Lung (tissue), 12 donors: ENCODE results near the gene PHF2. TPM values are rescaled to one million over a fixed set of nuclear protein-coding genes. Genes with fewer than 3 reads are reported as not detected.

Experiments
- ATAC-seq: fragments of 200-7000 bp; cut with Tn5 transposase; one replicate; pipeline ENCODE4 v1.9.1; 2020; ENCODE audit warnings: moderate number of reproducible peaks; ENCODE audit not compliant: insufficient read depth, low FRiP score
- DNase-seq, 3 donors: peaks; one replicate each; pipeline ENCODE4 v3.0.0-alpha.2; 2013 to 2017
- H3K27ac ChIP-seq, 2 donors: one replicate each; pipeline ENCODE4 v1.5.1; 2013; ENCODE audit warnings: mild to moderate bottlenecking in 2 of 2, moderate library complexity in 2 of 2, control low read depth in 1 of 2, inconsistent platforms in 1 of 2, low read depth in 1 of 2, low read length in 1 of 2
- H3K27me3 ChIP-seq, 3 donors: one replicate each; pipeline ENCODE4 v1.5.1; 2013; ENCODE audit warnings: low read length in 2 of 3; ENCODE audit not compliant: control insufficient read depth in 3 of 3, insufficient read depth in 3 of 3
- H3K36me3 ChIP-seq, 4 donors: one replicate each; pipeline ENCODE4 v1.5.1; 2013; ENCODE audit warnings: low read length in 4 of 4, mild to moderate bottlenecking in 1 of 4, moderate library complexity in 1 of 4; ENCODE audit not compliant: control insufficient read depth in 4 of 4, insufficient read depth in 4 of 4
- H3K4me1 ChIP-seq, 5 donors: one replicate each; pipeline ENCODE4 v1.5.1; 2013; ENCODE audit warnings: low read length in 5 of 5, mild to moderate bottlenecking in 2 of 5, moderate library complexity in 1 of 5; ENCODE audit not compliant: control insufficient read depth in 5 of 5, insufficient read depth in 5 of 5
- H3K4me3 ChIP-seq: one replicate; pipeline ENCODE4 v1.5.1; 2013; ENCODE audit warnings: mild to moderate bottlenecking, control low read depth, moderate library complexity
- H3K9ac ChIP-seq, 2 donors: one replicate each; pipeline ENCODE4 v1.5.1; 2013; ENCODE audit warnings: low read length in 2 of 2, control low read depth in 1 of 2; ENCODE audit not compliant: insufficient read depth in 1 of 2
- H3K9me3 ChIP-seq, 4 donors: one replicate each; pipeline ENCODE4 v1.5.1; 2013; ENCODE audit warnings: low read length in 3 of 4, mild to moderate bottlenecking in 1 of 4, moderate library complexity in 1 of 4; ENCODE audit not compliant: control insufficient read depth in 4 of 4, insufficient read depth in 3 of 4
- WGBS, 2 donors: extraction: QIAGEN DNeasy Blood & Tissue Kit; methylation state at CpG; one replicate each; pipeline ENCODE4 v1.1.7; 2013; 5-methylcytosine and 5-hydroxymethylcytosine counted together
- polyA plus RNA-seq, 2 donors: library from polyadenylated mRNA; stranded (reverse); fragments of 200-250 nt; gene quantifications; one replicate each; pipeline ENCODE4 v1.2.1, GENCODE V29; 2013
- total RNA-seq, 2 donors: library from RNA; depleted of rRNA in 1 of 2; stranded (reverse); fragments of >200 nt in 1 of 2; gene quantifications; one replicate each; pipeline ENCODE4 v1.2.1, GENCODE V29; 2014 to 2021
- TF ChIP-seq, protein P1 (sequence below): IDR thresholded peaks from 2 replicates; pipeline ENCODE4 v1.5.1; 2012; ENCODE audit warnings: mild to moderate bottlenecking; ENCODE audit errors: control extremely low read depth, extremely low read depth
- donor health status: control.
- donor health status: control.
- donor health status: Bipolar disorder and iron deficiency.
- donor health status: healthy.
- donor health status: DM: yes; HTN: yes; CAD: no.

Gene PHF2
- total and polyA plus RNA-seq, 4 donors = 20.1 to 33.6 (median 30.2) TPM

DNA sequence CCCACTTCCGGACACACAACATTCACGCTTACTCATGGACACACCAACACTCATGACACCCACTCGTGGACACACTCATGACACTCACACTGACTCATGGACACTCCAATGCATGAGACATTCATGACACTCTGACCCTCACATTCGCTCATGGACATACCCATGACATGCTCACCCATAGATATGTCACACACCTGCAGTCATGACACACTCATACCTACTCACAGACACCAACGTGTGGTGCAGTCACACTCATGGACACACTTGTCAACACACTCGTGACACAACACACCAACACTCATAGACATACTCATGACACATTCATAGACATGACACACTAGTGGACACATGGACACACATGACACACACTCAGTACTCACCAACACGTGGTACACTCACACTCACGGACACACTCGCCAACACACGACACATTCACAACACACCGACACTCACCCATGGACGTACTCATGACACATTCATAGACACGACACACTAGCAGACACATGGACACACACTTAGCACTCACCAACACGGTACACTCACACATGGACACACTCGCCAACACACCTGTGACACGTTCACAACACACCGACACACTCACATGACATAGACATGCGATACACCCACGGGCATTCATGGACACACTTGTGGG is 73.4 kb downstream of the PHF2 start:
- no peaks in the 10 kb centered on the region for H3K27me3 ChIP-seq
- ATAC-seq = no peak
- no peak overlapping the region for H3K9ac ChIP-seq
- H3K4me1 ChIP-seq = no peaks in the 10 kb centered on the region
- TF ChIP-seq, protein P1, sequence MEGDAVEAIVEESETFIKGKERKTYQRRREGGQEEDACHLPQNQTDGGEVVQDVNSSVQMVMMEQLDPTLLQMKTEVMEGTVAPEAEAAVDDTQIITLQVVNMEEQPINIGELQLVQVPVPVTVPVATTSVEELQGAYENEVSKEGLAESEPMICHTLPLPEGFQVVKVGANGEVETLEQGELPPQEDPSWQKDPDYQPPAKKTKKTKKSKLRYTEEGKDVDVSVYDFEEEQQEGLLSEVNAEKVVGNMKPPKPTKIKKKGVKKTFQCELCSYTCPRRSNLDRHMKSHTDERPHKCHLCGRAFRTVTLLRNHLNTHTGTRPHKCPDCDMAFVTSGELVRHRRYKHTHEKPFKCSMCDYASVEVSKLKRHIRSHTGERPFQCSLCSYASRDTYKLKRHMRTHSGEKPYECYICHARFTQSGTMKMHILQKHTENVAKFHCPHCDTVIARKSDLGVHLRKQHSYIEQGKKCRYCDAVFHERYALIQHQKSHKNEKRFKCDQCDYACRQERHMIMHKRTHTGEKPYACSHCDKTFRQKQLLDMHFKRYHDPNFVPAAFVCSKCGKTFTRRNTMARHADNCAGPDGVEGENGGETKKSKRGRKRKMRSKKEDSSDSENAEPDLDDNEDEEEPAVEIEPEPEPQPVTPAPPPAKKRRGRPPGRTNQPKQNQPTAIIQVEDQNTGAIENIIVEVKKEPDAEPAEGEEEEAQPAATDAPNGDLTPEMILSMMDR = no peak
- H3K27ac ChIP-seq = no peak overlapping the region
- H3K36me3 ChIP-seq = peaks cover 5 to 70% (median 28%) of the 10 kb centered on the region in 4 donors
- 95 to 96% methylated on average over 19 of the region's 19 CpGs for WGBS, 2 donors
- H3K4me3 ChIP-seq = no peak overlapping the region
- no peaks in the 10 kb centered on the region for H3K9me3 ChIP-seq
- no peak for DNase-seq

DNA sequence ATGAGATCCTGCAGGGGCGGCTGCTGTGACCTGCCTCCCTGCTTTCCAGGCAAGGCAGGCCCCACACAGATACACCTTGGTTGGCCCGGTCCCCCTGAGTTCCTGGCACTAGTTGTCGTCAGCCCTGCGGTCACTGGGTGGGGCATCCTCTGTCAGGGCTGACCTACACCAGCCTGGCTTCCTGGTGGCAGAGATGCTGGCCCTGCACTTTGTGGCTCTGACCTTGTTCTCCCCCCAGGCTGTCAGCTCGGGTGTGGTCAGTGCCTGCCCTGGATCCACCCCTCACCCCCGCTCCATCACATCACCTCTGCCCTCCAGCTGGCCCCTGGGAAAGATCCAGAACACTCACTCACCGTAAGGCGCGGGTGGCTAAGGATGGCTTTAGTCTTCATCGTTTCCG is 74.1 kb downstream of the PHF2 start:
- Histone ChIP-seq H3K36me3 (peaks cover 5 to 70% (median 31%) of the 10 kb centered on the region in 4 donors), H3K27me3 (no peaks in the 10 kb centered on the region)
- 93% methylated on average over 11 of the region's 11 CpGs for WGBS, 2 donors

DNA sequence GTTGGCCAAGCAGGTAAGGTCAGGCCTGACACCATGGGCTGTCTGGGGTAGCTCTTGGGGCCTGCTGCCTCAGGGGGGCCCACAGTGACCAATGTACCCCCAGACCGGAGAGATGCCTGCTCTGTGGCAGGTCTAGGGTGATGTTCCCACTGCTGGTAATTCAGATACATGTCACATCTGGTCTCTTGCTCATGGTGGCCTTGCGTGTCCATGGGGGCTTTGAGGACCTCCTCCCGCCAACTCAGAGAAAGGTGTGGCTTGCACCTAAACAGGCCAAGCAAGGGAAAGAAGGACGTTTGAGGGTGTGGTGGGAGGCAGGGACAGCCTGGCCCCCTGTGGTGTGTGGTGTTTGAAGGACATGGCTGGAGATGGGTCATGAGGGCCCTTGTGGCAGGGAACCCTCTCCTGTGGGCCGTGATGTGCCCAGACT is 75.2 kb downstream of the PHF2 start:
- TF ChIP-seq, protein P1 = no peak
- H3K4me3 ChIP-seq = no peak overlapping the region
- no peak overlapping the region for H3K27ac ChIP-seq
- H3K9ac ChIP-seq = no peak overlapping the region
- DNase-seq (peak in 1 of 3 donors; percentile 6), ATAC-seq (no peak)
- 91 to 93% methylated on average over 5 of the region's 5 CpGs for WGBS, 2 donors
- no peaks in the 10 kb centered on the region for H3K27me3 ChIP-seq
- no peaks in the 10 kb centered on the region for H3K9me3 ChIP-seq
- no peaks in the 10 kb centered on the region for H3K4me1 ChIP-seq
- H3K36me3 ChIP-seq = peaks cover 5 to 73% (median 30%) of the 10 kb centered on the region in 4 donors

More for the DNA sequence above, 74.1 kb downstream of the PHF2 start:
- Histone ChIP-seq H3K27ac (no peak overlapping the region), H3K9me3 (no peaks in the 10 kb centered on the region), H3K4me1 (no peaks in the 10 kb centered on the region), H3K4me3 (no peak overlapping the region), H3K9ac (no peak overlapping the region)
- no peak for DNase-seq
- TF ChIP-seq, protein P1 = no peak
- no peak for ATAC-seq
